H1 (cell line): ENCODE measurements around the gene GALC. TPM values are rescaled to one million over a fixed set of nuclear protein-coding genes. Genes with fewer than 3 reads are reported as not detected.

ENCODE experiments used
- CTCF ChIA-PET: fragments of 300-600 bp; sonication (Branson Sonifier 250); formaldehyde crosslinking; loops from one replicate; lab custom pipeline; 2021; ENCODE audit not compliant: partially characterized antibody; lab: Charles Lee
- POLR2A ChIA-PET: fragments of 300-600 bp; sonication (Branson Sonifier 250); formaldehyde crosslinking; loops from one replicate; lab custom pipeline; 2021; ENCODE audit warnings: inconsistent platforms; ENCODE audit not compliant: partially characterized antibody; lab: Charles Lee
- DNase-seq, 2 experiments: peaks; one replicate each; pipeline versions ENCODE4 v3.0.0 to v3.0.0-alpha.2; 2010 to 2022; ENCODE audit warnings: low spot score in 2 of 2, low read depth in 1 of 2, mixed read lengths in 1 of 2
- FAIRE-seq: peaks from 2 replicates; lab custom pipeline; 2011; peaks lifted over from hg19 to GRCh38; lab: Jason Lieb, UNC
- H2AFZ ChIP-seq: 2 replicates; pipeline ENCODE4 v1.8.1; 2012; ENCODE audit warnings: low read length, inconsistent platforms
- H2AK5ac ChIP-seq: 2 replicates; pipeline ENCODE4 v1.6.1; 2013; ENCODE audit warnings: low read depth, low read length
- H2BK120ac ChIP-seq: replicated peaks from 2 replicates; pipeline ENCODE3; 2013; ENCODE audit warnings: low read depth, low read length, inconsistent platforms
- H2BK12ac ChIP-seq: 2 replicates; pipeline ENCODE4 v1.6.1; 2013; ENCODE audit warnings: low read depth, low read length
- H2BK15ac ChIP-seq: 2 replicates; pipeline ENCODE4 v1.6.1; 2013; ENCODE audit warnings: low read length
- H2BK20ac ChIP-seq: 2 replicates; pipeline ENCODE4 v1.6.1; 2013; ENCODE audit warnings: low read length
- H2BK5ac ChIP-seq: 2 replicates; pipeline ENCODE4 v1.6.1; 2013; ENCODE audit warnings: low read depth, low read length
- H3K14ac ChIP-seq: 2 replicates; pipeline ENCODE4 v1.6.1; 2013; ENCODE audit warnings: inconsistent platforms; ENCODE audit not compliant: insufficient read length
- H3K18ac ChIP-seq: 2 replicates; pipeline ENCODE4 v1.6.1; 2013; ENCODE audit warnings: low read length; ENCODE audit errors: extremely low read depth
- H3K23ac ChIP-seq: 2 replicates; pipeline ENCODE4 v1.6.1; 2013; ENCODE audit warnings: inconsistent platforms; ENCODE audit not compliant: insufficient read length
- H3K23me2 ChIP-seq: 2 replicates; pipeline ENCODE4 v1.6.1; 2013; ENCODE audit warnings: low read depth, low read length
- H3K27ac ChIP-seq: 2 replicates; pipeline ENCODE4 v1.6.1; 2011; ENCODE audit warnings: low read depth, low read length, inconsistent platforms
- H3K27me3 ChIP-seq, 4 experiments: replicated peaks in 1 of 4; 1 replicate in 1 of 4; 2 replicates in 3 of 4; pipeline versions ENCODE4 v1.6.1 to v1.8.1; 2011 to 2013; ENCODE audit warnings: low read length in 3 of 4, mild to moderate bottlenecking in 3 of 4, inconsistent platforms in 2 of 4, mixed read lengths in 2 of 4, moderate library complexity in 1 of 4; ENCODE audit not compliant: control insufficient read depth in 3 of 4, insufficient read depth in 3 of 4; ENCODE audit errors: extremely low read depth in 1 of 4
- H3K36me3 ChIP-seq, 4 experiments: 2 replicates each; pipeline versions ENCODE4 v1.6.1 to v1.8.1; 2011 to 2013; ENCODE audit warnings: mild to moderate bottlenecking in 4 of 4, low read length in 3 of 4, moderate library complexity in 2 of 4, control low read depth in 1 of 4, inconsistent platforms in 1 of 4; ENCODE audit not compliant: insufficient read depth in 4 of 4, control insufficient read depth in 2 of 4
- H3K4ac ChIP-seq: replicated peaks from 2 replicates; pipeline ENCODE3; 2013; ENCODE audit warnings: low read length, low read depth, mixed read lengths, inconsistent platforms; ENCODE audit not compliant: insufficient read length
- H3K4me1 ChIP-seq, 4 experiments: replicated peaks in 1 of 4; 1 replicate in 1 of 4; 2 replicates in 3 of 4; pipeline versions ENCODE4 v1.6.1 to v1.8.1; 2011 to 2013; ENCODE audit warnings: low read length in 3 of 4, inconsistent platforms in 2 of 4, mixed read lengths in 1 of 4; ENCODE audit not compliant: insufficient read depth in 4 of 4, control insufficient read depth in 3 of 4
- H3K4me2 ChIP-seq, 2 experiments: 2 replicates each; pipeline versions ENCODE4 v1.6.1 to v1.8.1; 2011 to 2013; ENCODE audit warnings: low read depth in 2 of 2, low read length in 2 of 2, control low read depth in 1 of 2, inconsistent platforms in 1 of 2, mild to moderate bottlenecking in 1 of 2; ENCODE audit not compliant: insufficient read depth in 1 of 2
- H3K4me3 ChIP-seq, 4 experiments: fragments of 200-600, 300-600 bp in 1 of 4; sonication (generic), shearing (Covaris generic), sonication (Bioruptor Twin) in 1 of 4; 2 replicates each; pipeline versions ENCODE4 v1.5.1 to v1.8.1; 2011 to 2016; ENCODE audit warnings: low read length in 4 of 4, low read depth in 3 of 4, control low read depth in 2 of 4, inconsistent platforms in 2 of 4, mild to moderate bottlenecking in 2 of 4, mixed read lengths in 1 of 4, moderate library complexity in 1 of 4; ENCODE audit not compliant: insufficient read depth in 2 of 4; ENCODE audit errors: extremely low read depth in 1 of 4
- H3K56ac ChIP-seq: replicated peaks from 2 replicates; pipeline ENCODE3; 2013; ENCODE audit warnings: low read depth, mild to moderate bottlenecking, mixed read lengths, low read length, inconsistent platforms; ENCODE audit not compliant: insufficient read length
- H3K79me1 ChIP-seq: 2 replicates; pipeline ENCODE4 v1.6.1; 2013; ENCODE audit warnings: low read depth, low read length, control low read depth
- H3K79me2 ChIP-seq, 2 experiments: 2 replicates each; pipeline versions ENCODE4 v1.6.1 to v1.8.1; 2012 to 2013; ENCODE audit warnings: low read length in 2 of 2, mild to moderate bottlenecking in 2 of 2, inconsistent platforms in 1 of 2; ENCODE audit not compliant: insufficient read depth in 2 of 2, control insufficient read depth in 1 of 2
- H3K9ac ChIP-seq, 4 experiments: replicated peaks in 1 of 4; 1 replicate in 1 of 4; 2 replicates in 3 of 4; pipeline versions ENCODE4 v1.6.1 to v1.8.1; 2011 to 2013; ENCODE audit warnings: low read depth in 3 of 4, low read length in 3 of 4, control low read depth in 2 of 4, mild to moderate bottlenecking in 2 of 4, moderate library complexity in 2 of 4, inconsistent platforms in 1 of 4; ENCODE audit errors: extremely low read depth in 1 of 4
- H3K9me3 ChIP-seq, 2 experiments: 2 replicates each; pipeline versions ENCODE4 v1.6.1 to v1.8.1; 2012 to 2013; ENCODE audit warnings: mild to moderate bottlenecking in 2 of 2, moderate library complexity in 2 of 2, control low read depth in 1 of 2, inconsistent platforms in 1 of 2, low read depth in 1 of 2, low read length in 1 of 2, mixed read lengths in 1 of 2; ENCODE audit not compliant: insufficient read depth in 2 of 2
- H4K20me1 ChIP-seq, 2 experiments: replicated peaks in 1 of 2; 2 replicates each; pipeline versions ENCODE3 to v1.8.1; 2011 to 2013; ENCODE audit warnings: inconsistent platforms in 2 of 2, low read length in 2 of 2, mild to moderate bottlenecking in 1 of 2; ENCODE audit not compliant: insufficient read depth in 2 of 2, control insufficient read depth in 1 of 2
- H4K5ac ChIP-seq: 2 replicates; pipeline ENCODE4 v1.6.1; 2013; ENCODE audit warnings: low read length, low read depth, mixed read lengths, inconsistent platforms; ENCODE audit not compliant: insufficient read length
- H4K8ac ChIP-seq: 2 replicates; pipeline ENCODE4 v1.8.0; 2013; ENCODE audit warnings: mild to moderate bottlenecking, moderate library complexity, low read length, inconsistent platforms; ENCODE audit not compliant: insufficient read depth; ENCODE audit errors: extremely low read depth
- H4K91ac ChIP-seq: replicated peaks from 2 replicates; pipeline ENCODE3; 2013; ENCODE audit warnings: low read length, mixed read lengths, inconsistent platforms; ENCODE audit not compliant: insufficient read length
- RNF2 ChIP-seq: fragments of 200-900, 300-1000 bp; sonication (generic); IDR thresholded peaks from 2 replicates; pipeline ENCODE4 v1.7.1; 2016; ENCODE audit warnings: borderline replicate concordance, low read depth, mild to moderate bottlenecking, antibody characterized with exemption, low read length; ENCODE audit not compliant: poor library complexity, severe bottlenecking; ENCODE audit errors: missing control alignments
- SP2 ChIP-seq: IDR thresholded peaks from 2 replicates; pipeline ENCODE4 v1.6.1; 2012; ENCODE audit warnings: mild to moderate bottlenecking, low read length, inconsistent platforms
- WGBS, 2 experiments: shearing (Covaris generic) in 1 of 2; methylation state at CpG; one replicate each; pipeline versions ENCODE4 v1.1.6 to v1.1.7; 2013 to 2015; ENCODE audit warnings: low lambda C conversion rate in 2 of 2, mixed read lengths in 2 of 2, inconsistent platforms in 1 of 2, low coverage in 1 of 2, missing lambda C conversion rate in 1 of 2; ENCODE audit not compliant: insufficient replicate concordance in 2 of 2, insufficient coverage in 1 of 2, insufficient read length in 1 of 2; ENCODE audit errors: extremely low coverage in 1 of 2, missing lambda C conversion rate in 1 of 2; 5-methylcytosine and 5-hydroxymethylcytosine counted together
- polyA plus RNA-seq, 7 experiments: library from polyadenylated mRNA; depleted of rRNA in 3 of 7; stranded (reverse) in 5 of 7; unstranded in 2 of 7; fragments of >200 nt in 5 of 7; fragments of 200-250 nt in 2 of 7; gene quantifications; 1 replicate in 5 of 7; 2 replicates in 1 of 7; 4 replicates in 1 of 7; pipeline versions ENCODE4 v1.2.1 to v1.2.3, GENCODE V29; 2011 to 2013; ENCODE audit warnings: missing spikeins in 2 of 7, mixed read lengths in 2 of 7
- total RNA-seq: library from RNA; stranded (reverse); fragmentation: NEBNext Ultra II Directional; extraction: Animal tissue kit (Norgen Biotek cat#: 25700); gene quantifications from 2 replicates; pipeline ENCODE4 v1.2.1, GENCODE V29; 2021

GALC gene
- total and polyA plus RNA-seq, 2 of the 8 experiments (the other 6 are each of a cell fraction or from before 2014, with no cell fraction given) = 6.1 to 12.3 TPM

- Histone ChIP-seq H2AK5ac (no peak overlapping the region), H2BK15ac (no peak overlapping the region), H3K27me3 (no peaks in the 10 kb centered on the region)
- TF ChIP-seq RNF2 (no peak), SP2 (no peak)
- TF ChIP-seq, all 59 proteins: peak for 0
- no peaks in the 10 kb centered on the region for H4K20me1 ChIP-seq
- H2AFZ ChIP-seq = no peak overlapping the region
- no peak overlapping the region for H3K14ac ChIP-seq
- POLR2A ChIA-PET = no interaction called here
- no peak overlapping the region for H3K4me2 ChIP-seq
- no peak overlapping the region for H2BK120ac ChIP-seq
- H3K79me2 ChIP-seq = no peaks in the 10 kb centered on the region
- no peak overlapping the region for H4K5ac ChIP-seq
- no peak overlapping the region for H2BK20ac ChIP-seq
- no peaks in the 10 kb centered on the region for H3K79me1 ChIP-seq
- no peak overlapping the region for H4K8ac ChIP-seq
- DNase-seq (no peak), FAIRE-seq (no peak)
- H3K18ac ChIP-seq = no peak overlapping the region
- no peaks in the 10 kb centered on the region for H3K9me3 ChIP-seq
- H3K23me2 ChIP-seq = no peaks in the 10 kb centered on the region
- H4K91ac ChIP-seq = no peak overlapping the region
- 93% methylated on average over 2 of the region's 2 CpGs; no CpG with 5 or more reads in 1 of the 2 experiments for WGBS, 2 experiments
- no peak overlapping the region for H2BK12ac ChIP-seq
- no peaks in the 10 kb centered on the region for H3K36me3 ChIP-seq
- H3K4me3 ChIP-seq = no peak overlapping the region
- no peak overlapping the region for H3K9ac ChIP-seq
- no peak overlapping the region for H3K27ac ChIP-seq
- H2BK5ac ChIP-seq = no peak overlapping the region
- H3K23ac ChIP-seq = no peak overlapping the region
- H3K4me1 ChIP-seq = no peaks in the 10 kb centered on the region
- no peak overlapping the region for H3K56ac ChIP-seq
- H3K4ac ChIP-seq = no peak overlapping the region
- CTCF ChIA-PET = no interaction called here
Measured at GRCh38 chr14:87961246-87961645, 31.7 kb downstream of the GALC start.
